Measurements from ENCODE around the gene NEK4. TPM values are rescaled to one million over a fixed set of nuclear protein-coding genes. Genes with fewer than 3 reads are reported as not detected.

Gene NEK4
- 10 to 100 TPM in 8 of 12 donors, 1 to 10 TPM in 3, not detected in 1; 8.7 to 17.8 (median 11.3) TPM for polyA plus RNA-seq (ENCODE audit: insufficient read length in 12 of 12)
- long read RNA-seq, donor 1, partial matches to known transcripts = 7 of 7 reads
- long read RNA-seq, donor 1, other reads (novel, unspliced or antisense) = 0 of 7 reads
- long read RNA-seq, donor 2, full-length matches to known transcripts = 4 of 4 reads
- long read RNA-seq, donor 2, partial matches to known transcripts = 0 of 4 reads
- long read RNA-seq, donor 2, other reads (novel, unspliced or antisense) = 0 of 4 reads
- long read RNA-seq, donor 3 = 0 reads
- long read RNA-seq, donor 4 = 0 reads
- long read RNA-seq, donor 5, full-length matches to known transcripts = 3 of 3 reads
- long read RNA-seq, donor 5, partial matches to known transcripts = 0 of 3 reads
- long read RNA-seq, donor 5, other reads (novel, unspliced or antisense) = 0 of 3 reads
- long read RNA-seq, donor 6, full-length matches to known transcripts = 2 of 2 reads
- long read RNA-seq, donor 6, partial matches to known transcripts = 0 of 2 reads
- long read RNA-seq, donor 6, other reads (novel, unspliced or antisense) = 0 of 2 reads
- long read RNA-seq, donor 7, full-length matches to known transcripts = 1 of 1 reads
- long read RNA-seq, donor 7, partial matches to known transcripts = 0 of 1 reads
- long read RNA-seq, donor 7, other reads (novel, unspliced or antisense) = 0 of 1 reads
- long read RNA-seq, donor 8 = 0 reads
- long read RNA-seq, donor 9 = 0 reads
- long read RNA-seq, donor 10, full-length matches to known transcripts = 2 of 2 reads
- long read RNA-seq, donor 10, partial matches to known transcripts = 0 of 2 reads
- long read RNA-seq, donor 10, other reads (novel, unspliced or antisense) = 0 of 2 reads
- long read RNA-seq, donor 11, full-length matches to known transcripts = 2 of 2 reads
- long read RNA-seq, donor 11, partial matches to known transcripts = 0 of 2 reads
- long read RNA-seq, donor 11, other reads (novel, unspliced or antisense) = 0 of 2 reads

GRCh38 chr3:52770496-52771333 is at the start of gene NEK4:
Gene NEK4, minus strand, starts transcription at chr3:52770940. Its CDS starts 194 bp downstream, at chr3:52770746.
- peak; percentile 93 for DNase-seq

DNA sequence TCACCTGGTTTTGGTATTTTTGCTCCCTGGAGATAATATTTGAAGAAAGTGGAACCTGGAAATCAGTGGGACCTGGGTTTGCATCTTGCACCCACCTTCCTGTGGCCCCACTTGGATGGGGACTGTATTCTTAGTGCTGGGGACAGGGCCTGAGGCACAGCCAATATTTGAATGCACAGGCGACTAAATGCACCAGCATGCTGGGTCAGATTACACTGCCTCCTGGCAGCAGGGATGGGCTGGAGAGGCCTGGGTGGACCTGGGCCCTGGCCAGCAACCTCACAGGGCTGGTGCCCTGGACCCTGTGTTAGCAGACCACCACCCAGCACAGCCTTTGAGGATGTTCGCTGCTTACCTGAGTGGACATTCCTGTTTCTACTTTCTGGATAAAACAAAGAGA is 49.2 kb upstream of the NEK4 start:
- DNase-seq = no peak

DNA sequence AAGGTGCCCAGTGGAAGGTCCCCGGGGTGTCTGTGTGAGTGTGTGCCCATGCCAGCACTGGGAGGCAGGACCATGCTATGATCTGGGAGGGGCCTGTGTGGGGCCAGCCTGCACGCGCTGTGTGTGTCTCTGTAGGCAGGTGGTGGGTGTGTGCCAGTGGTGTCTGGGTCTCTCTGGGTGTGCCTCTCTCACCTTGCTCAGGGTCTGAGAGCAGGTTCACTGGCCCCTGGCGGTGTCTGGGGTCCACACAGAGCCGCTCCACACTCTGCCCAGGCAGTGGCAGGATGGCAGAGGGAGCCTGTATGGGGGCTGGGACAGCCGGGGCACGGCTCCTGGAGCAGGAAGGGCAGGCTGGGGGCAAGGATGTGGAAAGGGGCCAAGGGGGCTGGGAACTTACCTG is 47.1 kb upstream of the NEK4 start:
- DNase-seq = no peak

GRCh38 chr3:52817221-52817620 is 46.5 kb upstream of the NEK4 start:
- DNase-seq = no peak

DNA sequence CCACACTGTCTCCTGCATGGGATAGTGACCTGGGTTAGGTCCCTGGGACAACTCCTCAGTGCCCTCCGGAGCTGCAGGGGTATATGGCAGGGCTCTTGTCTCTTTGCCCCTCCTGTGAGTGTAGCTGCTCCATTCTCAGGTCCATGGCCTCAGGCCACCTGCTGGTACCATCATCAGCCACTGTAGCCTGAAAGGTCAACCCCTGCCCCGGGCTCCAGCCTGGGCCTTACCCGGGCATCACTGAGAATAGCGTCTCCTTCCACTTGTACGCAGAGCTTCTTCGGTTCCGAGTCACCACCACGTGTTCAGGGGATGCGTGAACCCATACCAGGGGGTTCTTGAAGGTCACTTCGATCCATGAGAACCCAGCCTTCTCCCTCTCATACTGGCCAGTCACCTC is 45.9 kb upstream of the NEK4 start:
- no peak for DNase-seq

- no peak for DNase-seq
These were observed 45.5 kb upstream of the NEK4 start for GRCh38 chr3:52816199-52816598.

- no peak for DNase-seq
These were observed 43.1 kb upstream of the NEK4 start for GRCh38 chr3:52813810-52814209.

GRCh38 chr3:52811452-52812011 is 40.8 kb upstream of the NEK4 start:
- no peak for DNase-seq

DNA sequence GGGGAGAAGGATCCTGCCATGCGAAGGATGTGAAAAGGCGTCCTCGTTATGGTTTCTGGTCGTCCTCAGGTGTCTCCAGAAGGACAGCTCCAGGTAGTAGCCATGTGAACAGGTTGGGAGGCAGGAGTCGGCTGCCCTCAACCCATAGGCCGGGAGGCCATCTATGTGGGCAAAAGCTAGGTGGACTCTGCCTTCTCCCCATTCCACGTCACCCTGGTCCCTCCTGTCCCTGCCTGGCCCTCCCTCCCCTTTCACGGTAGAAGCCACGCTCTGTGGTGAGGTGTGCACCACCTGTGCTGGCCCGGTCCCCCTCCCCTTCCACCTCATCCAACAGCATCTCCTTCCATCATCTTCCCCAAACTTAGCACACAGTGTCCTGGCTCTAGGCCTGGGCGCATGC is 40.2 kb upstream of the NEK4 start:
- DNase-seq = no peak

DNA sequence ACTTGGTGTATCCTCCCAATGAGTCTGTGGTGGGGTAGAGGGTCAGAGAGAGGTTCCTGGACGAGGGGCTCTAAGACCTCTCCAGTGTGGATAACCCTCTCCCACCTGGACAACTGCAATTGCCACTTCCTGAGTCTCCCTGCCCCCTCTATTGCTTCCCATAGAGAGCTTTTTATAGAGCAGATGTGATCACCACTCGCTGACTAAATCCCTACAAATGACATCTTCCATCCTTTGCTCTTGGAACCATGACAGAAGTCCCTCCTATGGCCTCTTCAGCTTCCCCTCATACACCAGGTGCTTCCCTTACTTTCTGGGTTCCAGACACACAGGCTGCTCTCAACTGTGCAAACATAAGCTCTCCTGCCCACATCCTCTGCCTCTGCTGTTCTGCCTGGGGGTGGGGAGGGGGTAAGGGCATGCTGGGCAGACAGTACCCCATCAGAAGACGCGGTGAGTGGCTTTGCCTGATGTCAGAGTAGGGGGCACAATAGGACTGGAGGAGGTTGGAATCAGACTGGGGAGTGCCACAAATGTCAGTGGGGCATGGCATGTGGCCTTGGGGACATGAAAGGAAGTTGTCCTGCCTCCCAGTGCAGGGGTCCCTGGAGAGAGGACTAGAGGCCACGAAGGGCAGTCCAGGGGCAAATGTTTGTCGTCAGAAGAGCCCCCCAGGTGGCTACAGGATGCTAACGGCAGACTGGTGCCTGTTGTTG is 39.1 kb upstream of the NEK4 start:
- no peak for DNase-seq

GRCh38 chr3:52809149-52809548 is 38.4 kb upstream of the NEK4 start:
- DNase-seq = no peak

DNA sequence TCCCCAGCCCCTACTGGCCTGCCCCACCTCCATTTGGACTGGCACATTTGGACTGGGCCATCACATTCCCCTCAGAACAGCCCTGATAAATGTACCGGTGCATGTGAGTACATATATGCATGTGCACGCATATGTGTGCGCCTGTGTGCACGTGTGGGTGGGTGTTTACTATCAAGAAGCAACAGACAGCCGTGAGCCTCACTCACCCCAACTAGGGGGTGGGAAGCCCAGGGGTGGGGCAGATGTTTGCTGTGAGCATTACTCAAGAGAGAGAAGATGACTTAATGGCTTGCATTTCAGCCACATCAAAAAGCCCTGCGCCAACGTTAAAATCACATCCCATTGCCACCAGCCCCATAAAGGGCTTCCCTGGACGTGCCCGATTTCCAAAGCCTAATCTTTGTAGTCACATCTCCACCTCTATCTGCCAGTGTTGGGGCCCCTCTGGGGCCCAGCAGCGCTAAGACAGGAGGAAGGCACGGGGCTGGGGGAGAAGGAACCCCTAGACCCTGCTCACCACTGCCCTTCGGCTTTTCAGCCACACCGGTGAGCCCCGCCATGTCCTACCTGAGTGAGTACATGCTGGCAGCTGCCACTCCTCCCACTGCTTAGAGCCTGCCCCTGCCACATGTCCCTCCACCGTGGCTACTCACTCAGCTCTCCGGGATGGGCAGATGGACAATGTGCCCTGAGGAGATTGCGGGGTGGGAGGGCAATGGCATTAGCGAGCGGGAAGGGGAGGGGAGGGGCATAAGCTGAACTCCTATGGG is 34.7 kb upstream of the NEK4 start:
- no peak for DNase-seq

DNA sequence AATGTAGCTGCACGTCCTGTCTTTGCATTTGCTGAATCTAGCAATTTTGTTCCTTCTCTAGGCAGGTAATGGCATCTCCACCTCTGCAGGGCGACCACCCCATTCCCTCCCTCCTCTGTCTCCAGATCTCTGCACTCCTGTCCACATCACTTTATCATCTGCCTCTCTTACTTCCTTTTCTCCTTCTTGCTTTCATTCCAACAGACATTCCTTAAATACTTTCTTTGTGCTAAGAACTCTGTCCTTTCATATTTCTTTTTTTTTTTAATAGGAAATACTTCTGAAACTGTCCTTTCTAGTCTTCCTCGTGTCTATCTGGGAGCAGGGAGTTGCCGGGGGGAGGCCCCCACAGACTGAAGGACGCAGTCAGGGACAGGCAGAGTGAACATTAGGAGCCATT is 31.1 kb upstream of the NEK4 start:
- DNase-seq = no peak

- DNase-seq = no peak
These were observed 29.3 kb upstream of the NEK4 start for GRCh38 chr3:52800079-52800478.

GRCh38 chr3:52798978-52799476 is 28.3 kb upstream of the NEK4 start:
- DNase-seq = no peak

GRCh38 chr3:52798376-52798977 is 27.7 kb upstream of the NEK4 start:
- DNase-seq = no peak

- no peak for DNase-seq
These were observed 25.7 kb upstream of the NEK4 start for GRCh38 chr3:52796411-52796810.

DNA sequence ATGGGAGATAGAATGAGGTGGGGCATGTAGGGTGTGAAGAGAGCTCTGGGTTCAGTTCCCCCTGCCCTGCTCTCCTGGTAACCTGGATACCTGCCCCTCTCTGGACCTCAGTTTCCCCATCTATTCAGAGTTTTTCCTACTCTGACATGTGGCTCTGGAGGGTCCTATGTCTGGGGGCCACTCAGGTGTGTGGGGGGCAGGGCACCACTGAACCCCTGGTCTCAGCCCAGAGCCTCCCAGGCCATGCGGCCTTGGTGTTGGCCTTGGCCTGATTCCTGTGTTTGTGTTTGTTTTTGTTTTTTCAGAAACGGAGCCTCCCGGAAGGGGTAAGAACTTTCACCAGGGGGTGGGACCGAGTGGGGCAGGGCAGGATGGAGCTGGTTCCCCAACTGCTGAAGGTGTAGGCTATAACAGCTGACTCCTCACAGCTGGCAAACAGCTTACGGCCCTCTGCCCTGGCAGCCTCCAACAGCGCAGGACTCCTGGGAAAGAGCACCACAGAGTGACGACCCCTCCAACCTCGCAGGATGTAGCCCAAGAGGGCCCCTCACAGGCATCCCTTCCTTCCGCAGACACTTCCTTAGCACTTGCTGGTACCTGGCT is 24.7 kb upstream of the NEK4 start:
- DNase-seq = no peak

DNA sequence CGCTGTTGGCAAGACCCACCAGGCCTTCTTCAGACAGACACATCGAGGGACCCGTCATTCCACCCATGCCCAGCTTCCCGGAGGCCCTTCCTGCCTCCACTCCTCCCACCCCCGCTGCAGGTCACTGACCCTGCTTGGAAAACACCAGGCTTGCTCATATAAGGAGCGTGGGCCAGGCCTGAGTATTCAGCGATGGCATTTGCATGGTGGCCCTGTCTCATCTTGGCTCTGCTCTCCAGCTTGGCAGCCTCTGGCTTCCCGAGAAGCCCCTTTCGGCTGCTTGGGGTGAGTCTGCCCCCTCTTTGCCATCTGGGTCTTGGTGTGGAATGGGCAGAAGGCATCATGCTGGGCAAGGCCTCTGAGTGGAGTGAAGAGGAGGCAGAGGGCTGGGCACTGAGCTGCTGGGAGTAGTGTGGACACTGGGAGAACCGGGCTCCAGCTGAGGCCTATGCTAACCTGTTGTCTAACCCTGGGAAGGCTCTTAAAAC is 23.9 kb upstream of the NEK4 start, which contains the start of gene ITIH3:
Gene ITIH3 (plus strand): TSS at position 185 of the 488 bp plus-strand sequence. CDS start 8 bp downstream, at position 193.
- DNase-seq = no peak

Measured in muscle of arm (tissue), 14 donors.